ENCODE measurements around the gene WDR27. TPM values are rescaled to one million over a fixed set of nuclear protein-coding genes. Genes with fewer than 3 reads are reported as not detected.

WDR27 gene
- total RNA-seq, 2 experiments from 2014 or later, result 22.9 to 25.3 TPM

GRCh38 chr6:169543704-169544103, 158.1 kb downstream of the WDR27 start:
- ATAC-seq (no peak), DNase-seq (no peak)
- peaks cover 5% of the 10 kb centered on the region for H3K27me3 Mint-ChIP-seq (ENCODE audit: low read depth)
- ChIA-PET CTCF (no interaction called here), POLR2A (no interaction called here)
- no peak overlapping the region for H3K4me3 Mint-ChIP-seq
- peaks cover 11% of the 10 kb centered on the region for H3K9me3 Mint-ChIP-seq (ENCODE audit: insufficient read depth)
- H3K36me3 Mint-ChIP-seq (ENCODE audit: low read depth), result peaks cover 3% of the 10 kb centered on the region
- H3K4me1 Mint-ChIP-seq (ENCODE audit: low read depth), result no peaks in the 10 kb centered on the region
- no peak overlapping the region for H3K27ac Mint-ChIP-seq

GRCh38 chr6:169542491-169542890, 159.3 kb downstream of the WDR27 start:
- no peaks in the 10 kb centered on the region for H3K4me1 Mint-ChIP-seq (ENCODE audit: low read depth)
- ATAC-seq, result no peak
- H3K9me3 Mint-ChIP-seq (ENCODE audit: insufficient read depth), result peaks cover 6% of the 10 kb centered on the region
- no peak overlapping the region for H3K27ac Mint-ChIP-seq
- no peak overlapping the region for H3K4me3 Mint-ChIP-seq
- no peak for DNase-seq
- H3K27me3 Mint-ChIP-seq (ENCODE audit: low read depth), result peaks cover 3% of the 10 kb centered on the region
- CTCF ChIA-PET, result no interaction called here
- POLR2A ChIA-PET, result no interaction called here
- H3K36me3 Mint-ChIP-seq (ENCODE audit: low read depth), result peaks cover 1% of the 10 kb centered on the region

- H3K4me1 Mint-ChIP-seq (ENCODE audit: low read depth), result no peaks in the 10 kb centered on the region
- POLR2A ChIA-PET, result no interaction called here
- peaks cover 11% of the 10 kb centered on the region for H3K9me3 Mint-ChIP-seq (ENCODE audit: insufficient read depth)
- no peak overlapping the region for H3K27ac Mint-ChIP-seq
- CTCF ChIA-PET, result no interaction called here
- no peak for DNase-seq
- H3K4me3 Mint-ChIP-seq, result no peak overlapping the region
- no peaks in the 10 kb centered on the region for H3K27me3 Mint-ChIP-seq (ENCODE audit: low read depth)
- H3K36me3 Mint-ChIP-seq (ENCODE audit: low read depth), result no peaks in the 10 kb centered on the region
- ATAC-seq, result no peak
Measured at GRCh38 chr6:169539176-169539897, 162.5 kb downstream of the WDR27 start.

- peaks cover 11% of the 10 kb centered on the region for H3K9me3 Mint-ChIP-seq (ENCODE audit: insufficient read depth)
- no peaks in the 10 kb centered on the region for H3K27me3 Mint-ChIP-seq (ENCODE audit: low read depth)
- H3K27ac Mint-ChIP-seq, result no peak overlapping the region
- no peaks in the 10 kb centered on the region for H3K4me1 Mint-ChIP-seq (ENCODE audit: low read depth)
- DNase-seq (no peak), ATAC-seq (no peak)
- no peak overlapping the region for H3K4me3 Mint-ChIP-seq
- ChIA-PET CTCF (interaction anchor here (0.7 kb wide), 1 partner anchor 253 kb away, joined by 3 read pairs; no protein-coding TSS in a partner anchor), POLR2A (no interaction called here)
- H3K36me3 Mint-ChIP-seq (ENCODE audit: low read depth), result peaks cover 6% of the 10 kb centered on the region
Measured at GRCh38 chr6:169536446-169537170, 165.2 kb downstream of the WDR27 start.

GRCh38 chr6:169534039-169534421, 167.8 kb downstream of the WDR27 start:
- Mint-ChIP-seq H3K36me3 (ENCODE audit: low read depth) (peaks cover 8% of the 10 kb centered on the region), H3K9me3 (ENCODE audit: insufficient read depth) (peaks cover 11% of the 10 kb centered on the region), H3K4me3 (no peak overlapping the region), H3K27ac (no peak overlapping the region), H3K4me1 (ENCODE audit: low read depth) (peaks cover 17% of the 10 kb centered on the region), H3K27me3 (ENCODE audit: low read depth) (no peaks in the 10 kb centered on the region)
- CTCF ChIA-PET, result no interaction called here
- no peak for ATAC-seq
- POLR2A ChIA-PET, result no interaction called here
- no peak for DNase-seq

- Mint-ChIP-seq H3K36me3 (ENCODE audit: low read depth) (peaks cover 8% of the 10 kb centered on the region), H3K4me1 (ENCODE audit: low read depth) (peaks cover 17% of the 10 kb centered on the region), H3K27me3 (ENCODE audit: low read depth) (no peaks in the 10 kb centered on the region), H3K9me3 (ENCODE audit: insufficient read depth) (peaks cover 11% of the 10 kb centered on the region), H3K4me3 (no peak overlapping the region), H3K27ac (no peak overlapping the region)
- ChIA-PET POLR2A (no interaction called here), CTCF (no interaction called here)
- no peak for ATAC-seq
- DNase-seq, result no peak
Measured at GRCh38 chr6:169533301-169534038, 168.4 kb downstream of the WDR27 start.

- ChIA-PET CTCF (interaction anchor here (1.3 kb wide), 1 partner anchor 25 kb away, joined by 5 read pairs; no protein-coding TSS in a partner anchor), POLR2A (no interaction called here)
- Mint-ChIP-seq H3K36me3 (ENCODE audit: low read depth) (peaks cover 8% of the 10 kb centered on the region), H3K4me3 (peak overlapping the region; percentile 42), H3K9me3 (ENCODE audit: insufficient read depth) (no peaks in the 10 kb centered on the region), H3K4me1 (ENCODE audit: low read depth) (peaks cover 17% of the 10 kb centered on the region), H3K27me3 (ENCODE audit: low read depth) (no peaks in the 10 kb centered on the region), H3K27ac (peak overlapping the region; percentile 56)
- peak; percentile 88 for ATAC-seq
- peak; percentile 53 for DNase-seq
Measured at GRCh38 chr6:169530752-169531123, 171.1 kb downstream of the WDR27 start.

GRCh38 chr6:169529931-169530751, 171.7 kb downstream of the WDR27 start:
- CTCF ChIA-PET, result interaction anchor here (0.8 to 1.3 kb wide), 3 partner anchors 12 to 38 kb away, joined by 3 to 5 read pairs (median 3); no protein-coding TSS in a partner anchor
- H3K27ac Mint-ChIP-seq, result peak overlapping the region; percentile 56
- ATAC-seq, result peak; percentile 89
- H3K27me3 Mint-ChIP-seq (ENCODE audit: low read depth), result no peaks in the 10 kb centered on the region
- H3K36me3 Mint-ChIP-seq (ENCODE audit: low read depth), result peaks cover 8% of the 10 kb centered on the region
- POLR2A ChIA-PET, result no interaction called here
- H3K9me3 Mint-ChIP-seq (ENCODE audit: insufficient read depth), result no peaks in the 10 kb centered on the region
- DNase-seq, result peak; percentile 66
- peak overlapping the region; percentile 42 for H3K4me3 Mint-ChIP-seq
- H3K4me1 Mint-ChIP-seq (ENCODE audit: low read depth), result peaks cover 17% of the 10 kb centered on the region

GRCh38 chr6:169528755-169529154, 173.1 kb downstream of the WDR27 start:
- CTCF ChIA-PET, result no interaction called here
- H3K4me3 Mint-ChIP-seq, result no peak overlapping the region
- H3K27ac Mint-ChIP-seq, result no peak overlapping the region
- H3K27me3 Mint-ChIP-seq (ENCODE audit: low read depth), result peaks cover 2% of the 10 kb centered on the region
- peaks cover 4% of the 10 kb centered on the region for H3K36me3 Mint-ChIP-seq (ENCODE audit: low read depth)
- H3K9me3 Mint-ChIP-seq (ENCODE audit: insufficient read depth), result no peaks in the 10 kb centered on the region
- DNase-seq (no peak), ATAC-seq (no peak)
- H3K4me1 Mint-ChIP-seq (ENCODE audit: low read depth), result peaks cover 17% of the 10 kb centered on the region
- POLR2A ChIA-PET, result no interaction called here

- H3K4me1 Mint-ChIP-seq (ENCODE audit: low read depth), result peaks cover 17% of the 10 kb centered on the region
- H3K9me3 Mint-ChIP-seq (ENCODE audit: insufficient read depth), result no peaks in the 10 kb centered on the region
- ChIA-PET CTCF (no interaction called here), POLR2A (no interaction called here)
- H3K27me3 Mint-ChIP-seq (ENCODE audit: low read depth), result peaks cover 2% of the 10 kb centered on the region
- H3K36me3 Mint-ChIP-seq (ENCODE audit: low read depth), result peaks cover 2% of the 10 kb centered on the region
- DNase-seq (no peak), ATAC-seq (no peak)
- no peak overlapping the region for H3K4me3 Mint-ChIP-seq
- H3K27ac Mint-ChIP-seq, result no peak overlapping the region
Measured at GRCh38 chr6:169527306-169527705, 174.5 kb downstream of the WDR27 start.

- no peak for ATAC-seq
- Mint-ChIP-seq H3K27me3 (ENCODE audit: low read depth) (peaks cover 2% of the 10 kb centered on the region), H3K9me3 (ENCODE audit: insufficient read depth) (peaks cover 22% of the 10 kb centered on the region), H3K27ac (no peak overlapping the region), H3K4me3 (no peak overlapping the region), H3K36me3 (ENCODE audit: low read depth) (peaks cover 11% of the 10 kb centered on the region), H3K4me1 (ENCODE audit: low read depth) (peaks cover 6% of the 10 kb centered on the region)
- POLR2A ChIA-PET, result no interaction called here
- CTCF ChIA-PET, result interaction anchor here (1.2 kb wide), 1 partner anchor 10 kb away, joined by 3 read pairs; no protein-coding TSS in a partner anchor
- no peak for DNase-seq
Measured at GRCh38 chr6:169521825-169522224, 180.0 kb downstream of the WDR27 start.
